ENCODE results near the gene AKAP9.

DNA sequence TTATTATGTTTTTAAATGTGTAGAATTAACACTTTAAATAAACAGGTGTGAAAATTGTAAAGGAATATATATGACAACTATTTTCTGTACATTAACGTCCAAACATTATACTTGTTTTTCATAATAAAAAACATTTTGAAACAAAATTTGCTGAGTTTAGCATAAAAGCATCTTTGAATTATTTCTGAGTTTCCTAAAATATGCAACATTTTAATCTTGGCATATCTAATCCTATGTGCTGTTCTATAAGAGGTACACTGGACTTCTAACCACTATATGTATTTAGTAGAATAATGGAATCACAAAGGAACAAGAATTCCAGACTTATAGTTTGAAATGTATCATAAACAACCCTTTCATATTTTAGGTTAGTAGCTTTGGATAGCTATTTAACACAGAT lies 16.6 kb downstream of the AKAP9 start:
- TF ChIP-seq POLR2A (IDR thresholded peaks at IDR 0.05; ENCODE audit: low read length) (no peak), GATA1 (IDR thresholded peaks at IDR 0.05; ENCODE audit: low read depth, low read length) (no peak)

Measured in erythroblast (primary cell).